ENCODE measurements around the gene TGM1.

- TF ChIP-seq POLR2A (IDR thresholded peaks at IDR 0.05) (no peak), CTCF (IDR thresholded peaks at IDR 0.05) (no peak), POLR2AphosphoS5 (IDR thresholded peaks at IDR 0.05) (no peak)
Measured at GRCh38 chr14:24249230-24250021, 13.6 kb downstream of the TGM1 start.

Measured in sigmoid colon (tissue), 4 donors.